BJ (cell line): ENCODE measurements around the gene LILRA6. TPM values are rescaled to one million over a fixed set of nuclear protein-coding genes. Genes with fewer than 3 reads are reported as not detected.

Experiments used
- CTCF ChIA-PET: fragments of 350-600 bp; formaldehyde crosslinking; extraction: SDS; loops from one replicate; lab custom pipeline; 2021; ENCODE audit warnings: antibody characterized with exemption, inconsistent platforms; lab: Yijun Ruan, JAX
- POLR2A ChIA-PET: fragments of 300-600 bp; sonication (Branson Sonifier 250); formaldehyde crosslinking; extraction: SDS; loops from one replicate; lab custom pipeline; 2021; ENCODE audit warnings: antibody characterized with exemption; lab: Charles Lee
- DNase-seq: peaks from one replicate; pipeline ENCODE4 v3.0.0-alpha.2; 2011; ENCODE audit warnings: low read depth
- H3K27me3 ChIP-seq: 2 replicates; pipeline ENCODE4 v1.6.0; 2011; ENCODE audit warnings: low read length; ENCODE audit not compliant: control insufficient read depth, insufficient read depth
- H3K36me3 ChIP-seq: 2 replicates; pipeline ENCODE4 v1.5.1; 2011; ENCODE audit warnings: low read length; ENCODE audit not compliant: control insufficient read depth, insufficient read depth
- H3K4me3 ChIP-seq: 2 replicates; pipeline ENCODE4 v1.5.1; 2011; ENCODE audit warnings: low read depth, mild to moderate bottlenecking, control low read depth, low read length
- polyA plus RNA-seq: library from polyadenylated mRNA; depleted of rRNA; stranded (reverse); fragments of >200 nt; gene quantifications from 2 replicates; pipeline ENCODE4 v1.2.3, GENCODE V29; 2011
- TF ChIP-seq, protein P1 (sequence below): IDR thresholded peaks from 2 replicates; pipeline ENCODE4 v1.5.1; 2011; ENCODE audit warnings: low read depth, mild to moderate bottlenecking, control low read depth, inconsistent platforms, low read length, moderate library complexity; ENCODE audit not compliant: insufficient read depth

The LILRA6 gene
- polyA plus RNA-seq, 1 experiment, result not detected

DNA sequence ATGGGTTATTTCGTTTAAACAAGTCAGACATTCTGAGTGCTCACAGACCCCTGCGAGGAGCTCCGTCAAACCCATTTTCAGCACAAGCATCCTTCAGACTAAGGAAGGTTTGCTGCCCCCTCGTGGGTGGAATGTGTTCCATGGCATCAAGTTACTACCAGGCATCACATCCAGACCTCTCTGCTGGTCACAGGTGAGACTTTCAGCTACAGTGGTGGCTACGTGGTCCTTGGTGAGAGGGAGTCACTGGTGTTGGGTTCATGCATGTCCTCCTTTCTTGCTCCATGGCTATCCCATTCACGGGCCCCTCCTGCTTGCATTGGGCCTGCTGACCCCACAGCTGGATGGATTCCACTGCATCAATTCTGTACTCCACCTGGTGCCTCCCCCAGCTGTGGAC, 23.5 kb upstream of the LILRA6 start:
- ChIA-PET CTCF (interaction anchor here (0.5 to 3.1 kb wide), 9 partner anchors 9 to 101 kb away, joined by 3 to 9 read pairs (median 3); partner anchors contain the start of gene LILRB5), POLR2A (no interaction called here)
- Histone ChIP-seq H3K27me3 (no peaks in the 10 kb centered on the region), H3K4me3 (no peak overlapping the region), H3K36me3 (no peaks in the 10 kb centered on the region)
- no peak for DNase-seq
- TF ChIP-seq, protein P1, sequence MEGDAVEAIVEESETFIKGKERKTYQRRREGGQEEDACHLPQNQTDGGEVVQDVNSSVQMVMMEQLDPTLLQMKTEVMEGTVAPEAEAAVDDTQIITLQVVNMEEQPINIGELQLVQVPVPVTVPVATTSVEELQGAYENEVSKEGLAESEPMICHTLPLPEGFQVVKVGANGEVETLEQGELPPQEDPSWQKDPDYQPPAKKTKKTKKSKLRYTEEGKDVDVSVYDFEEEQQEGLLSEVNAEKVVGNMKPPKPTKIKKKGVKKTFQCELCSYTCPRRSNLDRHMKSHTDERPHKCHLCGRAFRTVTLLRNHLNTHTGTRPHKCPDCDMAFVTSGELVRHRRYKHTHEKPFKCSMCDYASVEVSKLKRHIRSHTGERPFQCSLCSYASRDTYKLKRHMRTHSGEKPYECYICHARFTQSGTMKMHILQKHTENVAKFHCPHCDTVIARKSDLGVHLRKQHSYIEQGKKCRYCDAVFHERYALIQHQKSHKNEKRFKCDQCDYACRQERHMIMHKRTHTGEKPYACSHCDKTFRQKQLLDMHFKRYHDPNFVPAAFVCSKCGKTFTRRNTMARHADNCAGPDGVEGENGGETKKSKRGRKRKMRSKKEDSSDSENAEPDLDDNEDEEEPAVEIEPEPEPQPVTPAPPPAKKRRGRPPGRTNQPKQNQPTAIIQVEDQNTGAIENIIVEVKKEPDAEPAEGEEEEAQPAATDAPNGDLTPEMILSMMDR, result peak; percentile 74

DNA sequence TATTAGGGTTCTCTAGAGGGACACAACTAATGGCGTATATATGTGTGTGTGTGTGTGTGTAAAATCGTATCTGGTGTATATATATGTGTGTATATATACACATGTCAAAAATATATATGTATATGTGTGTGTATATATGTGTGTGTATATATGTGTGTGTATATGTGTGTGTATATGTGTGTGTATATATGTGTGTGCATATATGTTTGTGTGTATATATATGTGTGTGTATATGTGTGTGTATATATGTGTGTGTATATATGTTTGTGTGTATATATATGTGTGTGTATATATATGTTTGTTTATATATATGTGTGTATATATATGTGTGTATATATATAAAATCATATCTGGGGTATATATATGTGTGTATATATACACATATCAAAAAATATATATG, 19.9 kb upstream of the LILRA6 start:
- no peak for DNase-seq
- CTCF ChIA-PET, result no interaction called here

DNA sequence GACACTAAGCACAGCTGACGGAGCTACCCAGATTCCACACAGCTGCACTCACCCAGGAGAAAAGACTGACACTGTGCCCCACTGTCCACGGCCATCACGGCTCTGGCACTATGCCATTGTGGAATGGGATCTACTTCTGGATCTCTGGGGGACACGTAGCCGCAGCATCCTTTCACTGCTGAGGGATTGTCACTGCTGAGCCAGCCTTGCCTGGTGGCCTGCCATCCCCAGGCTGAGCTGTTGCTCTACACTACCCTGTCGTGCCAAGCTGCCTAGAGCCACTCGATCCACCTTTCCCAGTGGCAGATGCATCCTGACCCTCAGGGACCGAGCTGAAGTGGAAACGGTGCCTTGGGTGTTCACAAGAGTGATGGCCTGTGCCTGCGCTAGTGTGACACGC, 19.5 kb upstream of the LILRA6 start:
- CTCF ChIA-PET, result no interaction called here
- POLR2A ChIA-PET, result no interaction called here
- Histone ChIP-seq H3K36me3 (no peaks in the 10 kb centered on the region), H3K4me3 (no peak overlapping the region), H3K27me3 (no peaks in the 10 kb centered on the region; the same call in 1 of the 2 replicates)
- DNase-seq, result no peak
- TF ChIP-seq, protein P1, result no peak

More for the DNA sequence above, 19.9 kb upstream of the LILRA6 start:
- no peaks in the 10 kb centered on the region for H3K36me3 ChIP-seq
- H3K27me3 ChIP-seq, result no peaks in the 10 kb centered on the region
- TF ChIP-seq, protein P1, result no peak
- POLR2A ChIA-PET, result no interaction called here
- H3K4me3 ChIP-seq, result no peak overlapping the region

DNA sequence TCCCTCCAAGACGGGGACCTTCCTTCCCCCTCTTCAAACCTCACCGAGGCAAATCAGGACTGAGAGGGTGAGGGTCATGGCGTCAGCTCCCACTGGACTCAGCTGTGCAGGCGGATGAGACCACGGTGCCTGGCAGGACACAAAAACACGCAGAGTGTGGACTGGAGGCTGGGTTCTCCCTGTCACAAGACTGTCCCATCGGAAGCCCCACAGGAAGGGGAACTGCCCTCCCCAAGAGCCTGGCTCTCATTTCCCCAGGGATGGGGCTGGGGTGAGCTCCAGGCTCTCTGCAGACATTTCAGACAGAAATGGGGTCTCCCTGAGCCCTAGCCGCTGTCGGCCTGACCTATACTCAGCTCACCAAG, 14.5 kb upstream of the LILRA6 start, which contains the start of gene LILRB5:
LILRB5 (minus strand) TSS at position 158 of the 365 bp plus-strand sequence; CDS start at position 78, 80 bp downstream.
- CTCF ChIA-PET, result interaction anchor here (1.5 to 2.2 kb wide), 2 partner anchors 9 to 13 kb away, joined by 4 to 8 read pairs; no protein-coding TSS in a partner anchor
- TF ChIP-seq, protein P1, result no peak
- no peak for DNase-seq
- Histone ChIP-seq H3K36me3 (no peaks in the 10 kb centered on the region), H3K4me3 (no peak within 1 kb of the TSS), H3K27me3 (peaks cover 6% of the 10 kb centered on the region)
- POLR2A ChIA-PET, result no interaction called here

DNA sequence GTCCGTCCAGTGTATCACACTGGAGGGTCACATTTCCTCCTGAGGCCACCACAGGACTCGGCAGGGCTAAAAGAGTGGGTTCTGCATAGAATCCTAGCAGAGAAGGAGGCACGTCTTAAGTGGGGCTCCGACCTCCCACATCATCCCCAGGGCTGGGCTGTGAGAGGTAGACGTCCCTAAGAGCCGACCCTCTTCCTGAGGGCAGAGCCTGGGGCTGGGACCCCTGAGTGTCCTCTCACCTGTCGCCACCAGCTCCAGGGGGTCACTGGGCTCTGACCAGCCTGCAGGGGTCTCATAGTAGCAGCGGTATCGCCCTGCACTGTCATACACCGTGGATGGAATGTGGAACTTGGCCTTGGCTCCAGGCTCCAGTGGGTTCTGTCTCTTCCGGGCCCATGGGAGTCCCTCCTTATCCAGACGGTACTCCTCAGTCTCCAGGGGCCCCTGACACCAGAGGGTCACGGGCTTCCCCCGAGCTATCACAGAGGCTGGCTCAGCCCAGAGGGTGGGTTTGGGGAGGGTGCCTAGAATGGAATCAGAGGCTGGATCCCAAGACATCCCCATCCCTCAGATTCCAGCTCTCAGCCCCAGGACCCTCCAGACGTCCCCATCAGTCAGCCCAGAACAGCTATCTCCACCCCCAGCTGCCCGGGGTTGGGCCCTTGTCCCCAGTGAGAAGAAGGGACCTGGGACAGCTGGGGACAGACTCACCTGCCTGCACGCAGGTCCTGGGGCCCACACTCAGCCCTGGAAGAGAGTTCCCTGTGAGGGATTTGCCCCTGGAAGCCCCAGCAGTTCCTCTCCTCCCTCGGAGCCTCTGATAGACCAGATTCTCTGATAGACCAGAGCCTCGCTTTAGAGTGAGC, 13.9 kb upstream of the LILRA6 start:
- DNase-seq, result no peak
- TF ChIP-seq, protein P1, result no peak
- ChIA-PET POLR2A (no interaction called here), CTCF (interaction anchor here (1.5 to 2.2 kb wide), 2 partner anchors 10 to 13 kb away, joined by 4 to 8 read pairs; no protein-coding TSS in a partner anchor)
- Histone ChIP-seq H3K27me3 (peaks cover 8% of the 10 kb centered on the region), H3K36me3 (no peaks in the 10 kb centered on the region), H3K4me3 (no peak overlapping the region)
